Adipocyte (in vitro differentiated cells): ENCODE data around the gene FALEC.

Experiments used
- DNase-seq: peaks from one replicate; pipeline ENCODE4 v3.0.0-alpha.2; 2015; ENCODE audit warnings: low read depth
- H3K27me3 ChIP-seq: replicated peaks from 2 replicates; pipeline ENCODE4 v1.7.0; 2013; ENCODE audit warnings: mild to moderate bottlenecking, low read length, moderate library complexity; ENCODE audit not compliant: control insufficient read depth, insufficient read depth
- H3K36me3 ChIP-seq: 2 replicates; pipeline ENCODE4 v1.7.0; 2013; ENCODE audit warnings: low read length, mild to moderate bottlenecking, moderate library complexity; ENCODE audit not compliant: control insufficient read depth, insufficient read depth, severe bottlenecking
- H3K4me1 ChIP-seq: 2 replicates; pipeline ENCODE4 v1.7.0; 2013; ENCODE audit warnings: mild to moderate bottlenecking, low read length, moderate library complexity; ENCODE audit not compliant: control insufficient read depth, insufficient read depth
- H3K4me3 ChIP-seq: 2 replicates; pipeline ENCODE4 v1.7.0; 2013; ENCODE audit warnings: mild to moderate bottlenecking, low read length, moderate library complexity
- H3K9ac ChIP-seq: 2 replicates; pipeline ENCODE4 v1.7.0; 2013; ENCODE audit warnings: mild to moderate bottlenecking, low read length, moderate library complexity
- H3K9me3 ChIP-seq: 2 replicates; pipeline ENCODE4 v1.7.0; 2013; ENCODE audit warnings: mild to moderate bottlenecking, low read length, moderate library complexity; ENCODE audit not compliant: control insufficient read depth

Gene FALEC

DNA sequence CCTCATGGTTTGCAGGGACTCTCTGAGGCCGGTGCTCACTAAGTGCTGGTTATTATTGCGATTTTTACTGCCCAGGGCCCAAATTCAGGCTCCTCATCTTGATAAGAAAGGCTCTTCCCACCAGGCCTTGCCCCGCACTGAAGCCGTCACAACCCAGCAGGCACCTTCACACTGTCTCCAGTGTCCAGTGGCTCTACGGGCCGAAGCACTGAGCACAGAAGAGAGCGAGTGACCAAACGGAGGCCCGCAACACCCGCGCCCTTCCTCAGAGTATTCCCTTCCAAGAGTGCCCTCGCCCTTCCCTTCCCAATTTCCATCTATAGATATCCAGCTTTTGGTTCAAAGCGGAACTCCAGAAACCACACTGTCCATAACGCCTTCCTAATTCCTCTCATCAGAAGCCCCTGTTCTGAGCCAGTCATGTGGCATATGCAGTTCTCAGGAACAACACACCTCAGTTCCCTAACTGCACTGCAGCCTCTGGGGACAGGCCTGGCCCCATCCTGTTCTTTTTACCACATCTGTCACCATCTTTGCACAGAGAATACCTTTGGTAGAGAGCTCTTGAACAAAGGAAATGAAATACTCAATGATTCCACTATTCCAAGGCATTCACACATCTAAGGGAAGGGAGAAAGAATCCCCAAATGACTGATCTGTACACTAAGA is 15.1 kb downstream of the FALEC start:
- H3K36me3 ChIP-seq, result no peaks in the 10 kb centered on the region

GRCh38 chr1:150532860-150533259 is 17.3 kb downstream of the FALEC start:
- H3K4me1 ChIP-seq, result peaks cover 54% of the 10 kb centered on the region
- H3K4me3 ChIP-seq, result peak overlapping the region; percentile 18
- H3K27me3 ChIP-seq, result no peaks in the 10 kb centered on the region
- no peaks in the 10 kb centered on the region for H3K36me3 ChIP-seq
- peak overlapping the region; percentile 78 for H3K9ac ChIP-seq
- no peaks in the 10 kb centered on the region for H3K9me3 ChIP-seq
- no peak for DNase-seq

More for the DNA sequence above, 15.1 kb downstream of the FALEC start:
- no peak overlapping the region for H3K4me3 ChIP-seq
- no peak overlapping the region for H3K9ac ChIP-seq
- H3K9me3 ChIP-seq, result no peaks in the 10 kb centered on the region
- H3K27me3 ChIP-seq, result no peaks in the 10 kb centered on the region
- no peak for DNase-seq
- peaks cover 45% of the 10 kb centered on the region for H3K4me1 ChIP-seq

DNA sequence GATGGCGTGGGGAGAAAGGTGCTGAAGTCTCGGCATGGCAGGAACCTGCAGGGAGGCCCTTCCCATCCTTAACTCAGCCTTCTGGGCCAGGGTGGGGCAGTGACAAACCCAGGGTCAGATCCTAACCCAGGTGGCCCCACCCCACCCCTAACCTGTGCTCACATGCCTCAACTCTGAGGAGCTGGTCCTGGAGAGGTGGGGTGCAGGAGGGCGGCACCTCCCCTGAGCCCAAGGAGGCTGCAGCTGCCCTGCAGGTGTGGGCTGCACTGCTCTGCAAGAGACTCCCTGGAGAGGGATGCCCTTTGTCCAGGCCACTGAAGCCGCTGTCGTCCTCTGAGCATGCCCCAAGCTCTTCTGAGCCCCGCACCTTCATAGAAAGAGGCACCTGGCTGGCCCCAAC is 18.4 kb downstream of the FALEC start:
- peaks cover 52% of the 10 kb centered on the region for H3K4me1 ChIP-seq
- no peaks in the 10 kb centered on the region for H3K36me3 ChIP-seq
- H3K9me3 ChIP-seq, result no peaks in the 10 kb centered on the region
- H3K27me3 ChIP-seq, result no peaks in the 10 kb centered on the region
- H3K4me3 ChIP-seq, result no peak overlapping the region
- no peak overlapping the region for H3K9ac ChIP-seq
- DNase-seq, result no peak

GRCh38 chr1:150535511-150536287 is 20.1 kb downstream of the FALEC start:
- Histone ChIP-seq H3K9me3 (no peaks in the 10 kb centered on the region), H3K4me3 (no peak overlapping the region), H3K4me1 (peaks cover 42% of the 10 kb centered on the region), H3K36me3 (no peaks in the 10 kb centered on the region), H3K9ac (no peak overlapping the region), H3K27me3 (no peaks in the 10 kb centered on the region)
- DNase-seq, result peak; percentile 19

DNA sequence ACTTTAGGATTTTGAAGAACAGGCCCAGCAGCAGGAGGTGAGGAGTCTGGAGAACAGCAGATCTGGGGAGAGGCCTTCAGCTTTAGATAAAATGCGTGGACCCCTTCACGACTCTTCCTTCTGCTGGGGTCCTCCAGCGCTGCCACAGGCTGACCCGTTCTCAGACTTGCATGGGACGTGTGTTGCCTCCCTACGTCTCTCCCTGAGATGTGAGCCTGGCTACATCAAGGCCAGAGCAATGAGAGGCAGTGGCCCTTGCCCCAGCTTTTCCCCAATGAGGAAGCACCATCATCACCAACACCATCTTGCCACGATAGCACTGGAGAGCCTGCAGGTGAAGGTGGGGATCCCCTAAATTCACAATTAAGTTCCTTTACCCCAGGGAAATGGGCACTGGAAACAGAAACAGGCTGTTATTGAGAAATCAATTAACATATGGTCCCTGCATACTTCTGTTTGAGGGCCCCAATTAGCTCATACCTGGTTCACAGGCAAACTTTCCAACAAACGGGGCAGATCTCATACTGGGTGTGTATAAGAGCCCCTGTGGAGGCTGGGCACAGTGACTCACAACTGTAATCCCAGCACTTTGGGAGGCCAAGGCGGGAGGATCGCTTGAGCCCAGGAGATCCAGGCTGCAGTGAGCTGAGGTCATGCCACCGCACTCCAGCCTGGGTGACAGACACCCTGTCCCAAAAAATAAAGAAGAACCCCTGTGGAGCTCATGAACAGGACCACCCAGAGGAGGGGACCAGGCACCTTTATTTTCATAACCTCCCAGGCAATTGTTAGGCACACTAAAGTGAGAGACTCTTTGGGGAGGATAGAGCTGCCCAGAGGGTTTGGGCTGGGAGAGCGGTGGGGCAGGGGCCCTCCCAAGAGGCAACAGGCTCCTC is 21.5 kb downstream of the FALEC start:
- peak overlapping the region; percentile 35 for H3K9ac ChIP-seq
- H3K27me3 ChIP-seq, result no peaks in the 10 kb centered on the region
- no peaks in the 10 kb centered on the region for H3K9me3 ChIP-seq
- H3K4me3 ChIP-seq, result no peak overlapping the region
- DNase-seq, result no peak
- H3K36me3 ChIP-seq, result no peaks in the 10 kb centered on the region
- peaks cover 41% of the 10 kb centered on the region for H3K4me1 ChIP-seq

DNA sequence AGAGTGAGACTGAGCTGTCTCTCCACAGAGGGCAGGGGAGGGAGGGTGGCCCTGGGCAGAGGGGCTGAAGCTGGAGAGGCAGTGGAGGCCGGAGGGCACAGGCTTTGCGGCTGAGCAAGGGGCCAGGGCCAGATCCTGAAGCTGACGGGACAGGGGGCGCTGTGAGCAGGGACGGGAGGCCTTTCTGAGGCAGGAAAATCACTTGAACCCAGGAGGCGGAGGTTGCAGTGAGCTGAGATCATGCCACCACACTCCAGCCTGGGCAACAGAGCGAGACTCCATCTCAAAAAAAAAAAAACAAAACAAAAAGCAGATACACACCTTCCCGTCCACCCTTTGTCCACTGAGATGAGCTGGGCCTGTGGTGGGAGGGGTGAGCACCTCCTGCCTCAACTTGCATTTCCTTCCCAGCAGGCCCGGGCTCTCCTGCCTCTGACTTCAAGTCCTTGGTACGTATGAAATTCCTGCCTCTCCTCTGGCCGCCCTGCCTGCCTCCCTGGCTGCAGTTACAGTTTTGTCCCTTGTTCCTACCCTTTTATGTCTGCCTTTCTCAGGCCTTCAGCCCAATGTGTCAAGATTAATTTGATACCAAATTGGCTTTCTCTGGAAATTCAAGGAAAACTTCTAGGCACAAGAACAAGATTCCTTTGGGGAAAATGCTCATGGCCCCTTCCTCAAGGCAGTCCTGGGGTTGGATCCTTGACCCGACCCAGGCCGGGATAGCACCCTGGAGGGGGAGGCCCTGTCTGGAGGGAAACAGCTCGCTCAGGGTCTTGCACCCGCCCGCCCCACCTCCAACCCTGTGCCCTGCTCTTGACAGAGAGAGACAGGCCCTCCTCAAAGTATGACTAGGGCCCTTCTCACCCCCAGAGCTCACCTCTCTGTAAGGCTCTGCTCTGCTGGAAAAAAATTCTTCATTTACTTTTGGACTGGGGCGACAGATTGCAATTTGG is 22.5 kb downstream of the FALEC start:
- no peaks in the 10 kb centered on the region for H3K36me3 ChIP-seq
- no peaks in the 10 kb centered on the region for H3K9me3 ChIP-seq
- no peaks in the 10 kb centered on the region for H3K27me3 ChIP-seq
- DNase-seq, result peak; percentile 73
- H3K4me3 ChIP-seq, result no peak overlapping the region
- peaks cover 32% of the 10 kb centered on the region for H3K4me1 ChIP-seq
- H3K9ac ChIP-seq, result peak overlapping the region; percentile 35

DNA sequence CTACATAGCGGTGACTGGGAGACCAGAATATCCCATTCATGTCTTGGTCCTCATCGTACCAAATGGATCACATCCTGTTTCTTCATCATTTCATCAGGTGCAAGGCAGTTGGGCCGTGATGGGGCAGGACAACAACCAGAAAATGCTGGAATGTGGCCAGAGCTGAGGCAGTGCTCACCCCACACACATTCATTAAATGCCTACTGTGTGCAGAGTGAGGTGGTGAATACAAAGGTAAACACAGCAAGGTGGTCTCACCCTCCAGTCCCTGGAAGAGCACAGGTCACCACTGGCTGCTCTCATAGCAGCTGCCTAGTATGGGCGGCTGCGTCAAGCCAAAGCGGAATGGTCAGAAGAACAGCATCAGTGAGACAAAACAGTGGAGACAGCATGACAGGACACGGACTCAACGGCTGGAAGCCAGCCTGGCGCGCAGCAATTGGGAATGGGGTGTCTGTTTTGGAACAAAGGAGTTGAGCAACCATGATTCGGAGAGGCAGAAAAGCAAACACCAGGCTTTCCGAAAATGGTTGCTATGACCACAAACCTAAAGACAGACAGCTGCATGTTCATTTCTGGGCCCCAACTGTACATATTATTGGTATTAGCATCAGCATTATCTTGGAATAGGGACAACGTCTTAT is 28.1 kb downstream of the FALEC start:
- peak overlapping the region; percentile 22 for H3K4me3 ChIP-seq
- H3K36me3 ChIP-seq, result no peaks in the 10 kb centered on the region
- no peak for DNase-seq
- H3K9ac ChIP-seq, result peak overlapping the region; percentile 19
- no peaks in the 10 kb centered on the region for H3K9me3 ChIP-seq
- no peaks in the 10 kb centered on the region for H3K27me3 ChIP-seq
- H3K4me1 ChIP-seq, result peaks cover 13% of the 10 kb centered on the region

DNA sequence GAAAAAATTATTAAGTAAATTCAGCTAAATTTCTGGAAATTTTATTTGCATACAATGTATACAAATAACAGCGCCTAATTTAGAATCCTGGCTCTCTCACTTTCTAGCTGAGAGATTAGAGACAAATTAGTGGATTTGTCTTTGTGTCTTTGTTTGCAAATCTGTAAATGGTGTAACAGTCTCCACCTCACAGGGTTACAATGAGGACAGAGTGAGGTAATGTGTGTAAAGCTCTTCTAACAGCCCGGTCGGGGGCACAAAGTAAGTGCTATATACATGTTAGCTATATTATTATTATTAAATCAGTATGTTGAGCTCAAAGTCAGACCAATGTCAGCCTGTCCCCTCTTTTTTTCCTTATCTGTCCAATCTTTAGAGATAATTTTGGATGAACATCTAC is 28.7 kb downstream of the FALEC start:
- Histone ChIP-seq H3K4me1 (peaks cover 12% of the 10 kb centered on the region), H3K9ac (peak overlapping the region; percentile 19), H3K27me3 (no peaks in the 10 kb centered on the region), H3K9me3 (no peaks in the 10 kb centered on the region), H3K36me3 (no peaks in the 10 kb centered on the region), H3K4me3 (peak overlapping the region; percentile 22)
- no peak for DNase-seq

DNA sequence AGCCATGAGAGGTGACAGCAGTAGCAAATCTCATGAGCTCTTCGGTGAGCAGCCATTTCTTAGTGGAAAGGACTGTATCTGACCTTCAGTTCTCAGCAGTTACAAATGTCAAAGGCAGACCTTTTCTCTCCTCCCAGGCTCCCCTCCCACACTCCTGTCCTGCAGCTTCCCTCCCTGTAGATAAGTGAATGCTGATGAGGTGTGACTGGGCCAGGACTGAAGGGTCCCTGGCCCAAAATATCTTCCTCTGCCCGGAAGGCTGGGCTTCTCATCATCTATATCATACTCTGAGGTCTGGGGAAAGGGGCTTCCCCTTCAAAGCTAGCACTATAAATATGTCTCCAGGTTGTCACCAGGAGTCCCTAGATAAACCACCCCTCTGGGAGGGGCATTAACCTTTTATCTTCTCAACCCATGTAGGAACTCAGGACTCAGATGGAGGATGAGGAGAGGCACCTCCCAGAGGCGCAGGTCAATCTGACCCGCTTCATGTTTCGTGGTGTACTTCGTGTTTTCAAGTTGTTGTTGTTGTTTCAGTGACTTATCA is 30.0 kb downstream of the FALEC start:
- DNase-seq, result no peak
- no peaks in the 10 kb centered on the region for H3K9me3 ChIP-seq

More for the DNA sequence above, 30.0 kb downstream of the FALEC start:
- Histone ChIP-seq H3K9ac (no peak overlapping the region), H3K27me3 (no peaks in the 10 kb centered on the region), H3K4me1 (peaks cover 20% of the 10 kb centered on the region), H3K4me3 (no peak overlapping the region), H3K36me3 (no peaks in the 10 kb centered on the region)
